Right lobe of liver (tissue), 6 donors: Measurements from ENCODE around the gene TOR2A. TPM values are rescaled to one million over a fixed set of nuclear protein-coding genes. Genes with fewer than 3 reads are reported as not detected.
A peak's percentile ranks its signal among the peaks of the same experiment; 100 is the strongest.

Source experiments
- ATAC-seq, 4 donors: fragments of 200-7000 bp; cut with Tn5 transposase; one replicate each; pipeline ENCODE4 v1.9.1; 2020; ENCODE audit warnings: mild to moderate bottlenecking in 4 of 4, moderate library complexity in 4 of 4
- DNase-seq, 3 donors: peaks; one replicate each; pipeline ENCODE4 v3.0.0-alpha.2; 2020
- H3K27ac ChIP-seq, 3 donors: fragments of 200-600 bp; one replicate each; pipeline ENCODE4 v1.8.0; 2022
- H3K27me3 ChIP-seq, 2 donors: fragments of 200-600 bp; one replicate each; pipeline ENCODE4 v1.8.0; 2022
- H3K36me3 ChIP-seq, 4 donors: fragments of 200-600 bp; sonication (generic) in 1 of 4; one replicate each; pipeline versions ENCODE4 v1.5.1 to v1.8.0; 2017 to 2022; ENCODE audit warnings: control low read depth in 1 of 4
- H3K4me1 ChIP-seq, 4 donors: fragments of 200-600 bp; sonication (generic) in 1 of 4; one replicate each; pipeline versions ENCODE4 v1.5.1 to v1.8.0; 2017 to 2022; ENCODE audit warnings: control low read depth in 1 of 4
- H3K4me3 ChIP-seq, 3 donors: fragments of 200-600 bp; one replicate each; pipeline ENCODE4 v1.8.0; 2022
- H3K9me3 ChIP-seq, 4 donors: fragments of 200-600 bp; sonication (generic) in 1 of 4; one replicate each; pipeline versions ENCODE4 v1.5.1 to v1.8.0; 2017 to 2022; ENCODE audit warnings: control low read depth in 1 of 4
- CTCF ChIP-seq, 4 donors: fragments of 200-600 bp in 3 of 4; fragments of 450-650 bp in 1 of 4; IDR thresholded peaks; one replicate each; pipeline versions ENCODE4 v1.5.1 to v1.8.0; 2016 to 2022; ENCODE audit warnings: antibody characterized with exemption in 4 of 4, mild to moderate bottlenecking in 2 of 4
- POLR2A ChIP-seq: fragments of 450-650 bp; IDR thresholded peaks from one replicate; pipeline ENCODE4 v1.6.1; 2017; ENCODE audit warnings: antibody characterized with exemption, mild to moderate bottlenecking
- WGBS: methylation state at CpG from one replicate; pipeline ENCODE4 v1.1.6; 2018; ENCODE audit warnings: low coverage, low lambda C conversion rate; ENCODE audit not compliant: insufficient coverage; ENCODE audit errors: missing lambda C conversion rate; 5-methylcytosine and 5-hydroxymethylcytosine counted together
- intact Hi-C, 2 donors: fragments of 100-400 bp; cut with DNase I; formaldehyde crosslinking; loops; one replicate each; pipeline versions ENCODE4 v1.11.2 to v1.14.1; 2022
- total RNA-seq, 6 experiments: library from RNA; depleted of rRNA in 2 of 6; stranded (reverse); fragments of >200 nt in 2 of 6; fragmentation: NEBNext Ultra II Directional in 3 of 6; extraction: Animal tissue kit (Norgen Biotek cat#: 25700) in 3 of 6; gene quantifications; one replicate each; pipeline versions ENCODE4 v1.1.0 to v1.2.4, GENCODE V29; 2016 to 2023
- donor health status: DM: no; HTN: yes; CAD: no.
- donor health status: DM: no; HTN: no; CAD: no.
- donor health status: DM: no; HTN: no; CAD: no.
- donor health status: DM: no; HTN: yes; CAD: no.
- donor health status: DM: no; HTN: yes; CAD: no.

The TOR2A gene
- total RNA-seq, 6 experiments from 2014 or later, result 6.1 to 15.3 (median 7.7) TPM

GRCh38 chr9:127700594-127701255 lies 34.4 kb downstream of the TOR2A start:
- TF ChIP-seq CTCF (IDR thresholded peaks at IDR 0.05), result no peak
- no peak for TF ChIP-seq POLR2A
- intact Hi-C loops, result no loop called here
- WGBS, result 69% methylated on average over 5 of the region's 5 CpGs
- Histone ChIP-seq H3K4me1 (no peaks in the 10 kb centered on the region), H3K4me3 (no peak overlapping the region), H3K27me3 (no peaks in the 10 kb centered on the region), H3K9me3 (no peaks in the 10 kb centered on the region), H3K36me3 (no peaks in the 10 kb centered on the region), H3K27ac (no peak overlapping the region)
- ATAC-seq (no peak), DNase-seq (no peak)

GRCh38 chr9:127700140-127700539 lies 35.0 kb downstream of the TOR2A start:
- TF ChIP-seq POLR2A (no peak), CTCF (IDR thresholded peaks at IDR 0.05) (no peak)
- no peak overlapping the region for H3K27ac ChIP-seq
- no peaks in the 10 kb centered on the region for H3K9me3 ChIP-seq
- no peaks in the 10 kb centered on the region for H3K36me3 ChIP-seq
- H3K27me3 ChIP-seq, result no peaks in the 10 kb centered on the region
- intact Hi-C loops, result no loop called here
- H3K4me1 ChIP-seq, result no peaks in the 10 kb centered on the region
- no peak overlapping the region for H3K4me3 ChIP-seq
- DNase-seq, result no peak
- WGBS, result 94% methylated on average over 2 of the region's 2 CpGs
- no peak for ATAC-seq

- ATAC-seq, result peak; percentile 98 to 99 (median 99)
- H3K27me3 ChIP-seq, result no peaks in the 10 kb centered on the region
- DNase-seq, result peak; percentile 92 to 96 (median 92)
- no peaks in the 10 kb centered on the region for H3K9me3 ChIP-seq
- no peaks in the 10 kb centered on the region for H3K4me1 ChIP-seq
- H3K27ac ChIP-seq, result peak overlapping the region; percentile 47 to 63 (median 61)
- intact Hi-C loops, result no loop called here
- peak; percentile 39 for TF ChIP-seq POLR2A
- peak in 1 of 4 donors; percentile 12 for TF ChIP-seq CTCF (IDR thresholded peaks at IDR 0.05)
- no peaks in the 10 kb centered on the region for H3K36me3 ChIP-seq
- peak overlapping the region in 2 of 3 donors; percentile 34 to 42 for H3K4me3 ChIP-seq
- WGBS, result 9% methylated on average over 31 of the region's 41 CpGs
These were observed 36.0 kb downstream of the TOR2A start for GRCh38 chr9:127698985-127699670.

- Histone ChIP-seq H3K36me3 (no peaks in the 10 kb centered on the region), H3K27ac (no peak overlapping the region), H3K9me3 (no peaks in the 10 kb centered on the region), H3K27me3 (no peaks in the 10 kb centered on the region), H3K4me3 (no peak overlapping the region), H3K4me1 (no peaks in the 10 kb centered on the region)
- ATAC-seq (no peak), DNase-seq (no peak)
- intact Hi-C loops, result no loop called here
- 80% methylated on average over 2 of the region's 5 CpGs for WGBS
- no peak for TF ChIP-seq POLR2A
- no peak for TF ChIP-seq CTCF (IDR thresholded peaks at IDR 0.05)
These were observed 36.7 kb downstream of the TOR2A start for GRCh38 chr9:127698386-127698785.
